Upper lobe of right lung (tissue), 1 donor: ENCODE data around the gene RNF34. TPM values are rescaled to one million over a fixed set of nuclear protein-coding genes. Genes with fewer than 3 reads are reported as not detected.

ENCODE experiments used
- ATAC-seq: fragments of 200-7000 bp; cut with Tn5 transposase; one replicate; pipeline ENCODE4 v1.9.1; 2020; ENCODE audit warnings: mild to moderate bottlenecking, moderate library complexity
- DNase-seq: peaks from one replicate; pipeline ENCODE4 v3.0.0-alpha.2; 2020
- H3K27ac ChIP-seq: fragments of 200-600 bp; one replicate; pipeline ENCODE4 v1.8.0; 2022
- H3K27me3 ChIP-seq: fragments of 200-600 bp; one replicate; pipeline ENCODE4 v1.8.0; 2022; ENCODE audit warnings: mild to moderate bottlenecking
- H3K36me3 ChIP-seq: fragments of 200-600 bp; one replicate; pipeline ENCODE4 v1.8.0; 2022
- H3K4me1 ChIP-seq: fragments of 200-600 bp; one replicate; pipeline ENCODE4 v1.8.0; 2022
- H3K4me3 ChIP-seq: fragments of 200-600 bp; one replicate; pipeline ENCODE4 v1.8.0; 2022; ENCODE audit warnings: mild to moderate bottlenecking
- H3K9me3 ChIP-seq: fragments of 200-600 bp; one replicate; pipeline ENCODE4 v1.8.0; 2022
- intact Hi-C: fragments of 100-400 bp; cut with DNase I; formaldehyde crosslinking; loops from one replicate; pipeline ENCODE4 v1.11.0; 2022
- total RNA-seq: library from RNA; stranded (reverse); fragmentation: NEBNext Ultra II Directional; extraction: Animal tissue kit (Norgen Biotek cat#: 25700); gene quantifications from one replicate; pipeline ENCODE4 v1.2.1, GENCODE V29; 2021
- TF ChIP-seq, protein P1 (sequence below): fragments of 200-600 bp; IDR thresholded peaks from one replicate; pipeline ENCODE4 v1.8.0; 2022; ENCODE audit warnings: antibody characterized with exemption
- donor health status: DM: no; HTN: yes; CAD: no; lungs with severe emphysema.

Gene RNF34
- total RNA-seq, 1 donor from 2014 or later: 29.5 TPM

- DNase-seq (no peak), ATAC-seq (no peak)
- intact Hi-C loops: loop anchor here (10.0 kb wide), 1 partner anchor 107 kb away; no protein-coding TSS in a partner anchor
- H3K9me3 ChIP-seq: no peaks in the 10 kb centered on the region
- TF ChIP-seq, protein P1, sequence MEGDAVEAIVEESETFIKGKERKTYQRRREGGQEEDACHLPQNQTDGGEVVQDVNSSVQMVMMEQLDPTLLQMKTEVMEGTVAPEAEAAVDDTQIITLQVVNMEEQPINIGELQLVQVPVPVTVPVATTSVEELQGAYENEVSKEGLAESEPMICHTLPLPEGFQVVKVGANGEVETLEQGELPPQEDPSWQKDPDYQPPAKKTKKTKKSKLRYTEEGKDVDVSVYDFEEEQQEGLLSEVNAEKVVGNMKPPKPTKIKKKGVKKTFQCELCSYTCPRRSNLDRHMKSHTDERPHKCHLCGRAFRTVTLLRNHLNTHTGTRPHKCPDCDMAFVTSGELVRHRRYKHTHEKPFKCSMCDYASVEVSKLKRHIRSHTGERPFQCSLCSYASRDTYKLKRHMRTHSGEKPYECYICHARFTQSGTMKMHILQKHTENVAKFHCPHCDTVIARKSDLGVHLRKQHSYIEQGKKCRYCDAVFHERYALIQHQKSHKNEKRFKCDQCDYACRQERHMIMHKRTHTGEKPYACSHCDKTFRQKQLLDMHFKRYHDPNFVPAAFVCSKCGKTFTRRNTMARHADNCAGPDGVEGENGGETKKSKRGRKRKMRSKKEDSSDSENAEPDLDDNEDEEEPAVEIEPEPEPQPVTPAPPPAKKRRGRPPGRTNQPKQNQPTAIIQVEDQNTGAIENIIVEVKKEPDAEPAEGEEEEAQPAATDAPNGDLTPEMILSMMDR: peak; percentile 21
- H3K27me3 ChIP-seq: no peaks in the 10 kb centered on the region
- H3K4me3 ChIP-seq: no peak overlapping the region
- peaks cover 48% of the 10 kb centered on the region for H3K36me3 ChIP-seq
- no peak overlapping the region for H3K27ac ChIP-seq
- H3K4me1 ChIP-seq: no peaks in the 10 kb centered on the region
These were observed 41.6 kb downstream of the RNF34 start for GRCh38 chr12:121441555-121441954.

GRCh38 chr12:121442028-121442948, 42.4 kb downstream of the RNF34 start:
- intact Hi-C loops: loop anchor here (10.0 kb wide), 1 partner anchor 107 kb away; no protein-coding TSS in a partner anchor
- Histone ChIP-seq H3K9me3 (no peaks in the 10 kb centered on the region), H3K4me3 (no peak overlapping the region), H3K27me3 (no peaks in the 10 kb centered on the region), H3K36me3 (peaks cover 48% of the 10 kb centered on the region), H3K27ac (no peak overlapping the region), H3K4me1 (no peaks in the 10 kb centered on the region)
- TF ChIP-seq, protein P1: no peak
- peak; percentile 64 for DNase-seq
- ATAC-seq: no peak

GRCh38 chr12:121443193-121443870, 43.4 kb downstream of the RNF34 start:
- no peaks in the 10 kb centered on the region for H3K4me1 ChIP-seq
- H3K36me3 ChIP-seq: peaks cover 47% of the 10 kb centered on the region
- H3K27ac ChIP-seq: no peak overlapping the region

DNA sequence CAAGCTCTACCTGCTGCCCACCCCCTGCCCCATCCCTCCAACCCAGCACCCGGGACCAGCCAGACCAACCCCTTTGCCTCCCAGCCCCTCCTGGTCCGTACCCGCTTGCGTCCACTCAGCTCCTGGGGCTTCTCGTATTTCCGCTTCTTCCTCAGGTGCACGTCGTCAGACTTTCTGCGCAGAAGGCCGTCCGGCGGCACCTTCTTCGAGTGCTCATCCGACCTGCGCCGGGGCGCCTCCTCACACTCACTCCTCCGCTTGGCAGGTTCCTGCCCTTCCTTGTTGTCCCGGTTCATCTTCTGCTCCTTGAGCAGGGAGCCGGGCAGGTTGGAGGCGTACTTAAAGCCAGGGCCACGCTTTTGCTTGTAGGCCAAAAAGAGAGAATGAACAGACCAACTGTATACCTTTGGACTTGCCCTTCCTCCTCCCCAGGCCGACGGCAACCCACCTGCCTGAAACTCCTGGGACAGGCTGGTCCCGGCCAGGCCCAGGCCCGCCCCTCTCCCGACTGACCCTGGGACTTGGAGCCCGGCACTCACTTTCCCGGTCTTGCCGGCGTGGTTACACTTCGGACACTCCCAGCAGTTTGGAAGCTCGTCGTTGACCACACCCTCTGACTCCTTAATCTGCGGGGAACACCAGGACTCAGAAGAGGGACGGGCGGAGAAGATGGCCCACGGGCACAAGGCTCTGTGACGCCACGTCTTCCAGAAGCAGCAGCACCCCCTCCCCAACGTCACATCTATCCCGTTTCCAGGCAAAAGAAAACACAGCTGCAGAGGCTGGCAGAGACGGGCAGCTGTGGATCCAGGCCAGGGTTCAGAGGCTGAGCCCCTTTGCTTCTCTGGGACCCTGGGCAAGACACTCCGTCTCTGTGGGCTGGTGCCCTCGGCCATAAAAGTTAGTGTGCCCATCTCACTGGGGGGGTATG, 44.3 kb downstream of the RNF34 start:
- intact Hi-C loops: loop anchor here (10.0 kb wide), 1 partner anchor 109 kb away; no protein-coding TSS in a partner anchor
- H3K27ac ChIP-seq: no peak overlapping the region
- ATAC-seq (no peak), DNase-seq (no peak)
- TF ChIP-seq, protein P1: no peak
- H3K36me3 ChIP-seq: peaks cover 38% of the 10 kb centered on the region
- H3K4me1 ChIP-seq: no peaks in the 10 kb centered on the region
- no peak overlapping the region for H3K4me3 ChIP-seq
- no peaks in the 10 kb centered on the region for H3K9me3 ChIP-seq
- H3K27me3 ChIP-seq: no peaks in the 10 kb centered on the region

More at GRCh38 chr12:121443193-121443870, 43.4 kb downstream of the RNF34 start:
- peak; percentile 90 for DNase-seq
- TF ChIP-seq, protein P1: peak; percentile 78
- peak; percentile 93 for ATAC-seq
- H3K27me3 ChIP-seq: no peaks in the 10 kb centered on the region
- intact Hi-C loops: loop anchor here (10.0 kb wide), 1 partner anchor 109 kb away; no protein-coding TSS in a partner anchor
- H3K4me3 ChIP-seq: no peak overlapping the region
- H3K9me3 ChIP-seq: no peaks in the 10 kb centered on the region

GRCh38 chr12:121444842-121445202, 44.9 kb downstream of the RNF34 start:
- H3K36me3 ChIP-seq: peaks cover 32% of the 10 kb centered on the region
- H3K27me3 ChIP-seq: no peaks in the 10 kb centered on the region
- intact Hi-C loops: loop anchor here (10.0 kb wide), 1 partner anchor 110 kb away; no protein-coding TSS in a partner anchor
- H3K27ac ChIP-seq: no peak overlapping the region
- H3K4me3 ChIP-seq: no peak overlapping the region
- H3K4me1 ChIP-seq: no peaks in the 10 kb centered on the region
- ATAC-seq (no peak), DNase-seq (no peak)
- no peaks in the 10 kb centered on the region for H3K9me3 ChIP-seq
- TF ChIP-seq, protein P1: no peak
